ENCODE results near the gene FAM81A. TPM values are rescaled to one million over a fixed set of nuclear protein-coding genes. Genes with fewer than 3 reads are reported as not detected.

Gene FAM81A
- total RNA-seq, 1 experiment from 2014 or later, result 4.1 TPM

GRCh38 chr15:59571606-59572005 is 133.6 kb downstream of the FAM81A start:
- no peak for DNase-seq (ENCODE audit: low read depth)

Small RNA genes lying within 50 kb of the gene (small RNA-seq; reads per million reads assigned to genes)
- gene RF00019, result not detected

Other genes with a start within 250 kb of the FAM81A start
- gene LDHAL6B, start 231.3 kb upstream of the FAM81A start, total RNA-seq (2014; rRNA removed; shearing (Covaris generic)), result not detected in 2 replicates
- 20.2 and 32.0 TPM in 2 replicates for gene MYO1E, start 65.3 kb upstream of the FAM81A start, total RNA-seq (2014; rRNA removed; shearing (Covaris generic))
- 0.10 and 0.79 TPM in 2 replicates for gene GCNT3, start 173.6 kb downstream of the FAM81A start, total RNA-seq (2014; rRNA removed; shearing (Covaris generic))
- gene GTF2A2, start 219.3 kb downstream of the FAM81A start, total RNA-seq (2014; rRNA removed; shearing (Covaris generic)), result 80.3 and 126 TPM in 2 replicates

Measured in HT1080 (cell line).